NCI-H1930 (cell line): ENCODE measurements around the gene RBM4B.
"Not testable (repeated sequence)": the region's sequence is repeated elsewhere in the genome, so short reads cannot be mapped to it uniquely, and the experiment has no call there.

Experiments
- DNase-seq, 2 experiments: peaks; one replicate each; lab custom pipeline; 2025; lab: John Stamatoyannopoulos, UW

Gene RBM4B

DNA sequence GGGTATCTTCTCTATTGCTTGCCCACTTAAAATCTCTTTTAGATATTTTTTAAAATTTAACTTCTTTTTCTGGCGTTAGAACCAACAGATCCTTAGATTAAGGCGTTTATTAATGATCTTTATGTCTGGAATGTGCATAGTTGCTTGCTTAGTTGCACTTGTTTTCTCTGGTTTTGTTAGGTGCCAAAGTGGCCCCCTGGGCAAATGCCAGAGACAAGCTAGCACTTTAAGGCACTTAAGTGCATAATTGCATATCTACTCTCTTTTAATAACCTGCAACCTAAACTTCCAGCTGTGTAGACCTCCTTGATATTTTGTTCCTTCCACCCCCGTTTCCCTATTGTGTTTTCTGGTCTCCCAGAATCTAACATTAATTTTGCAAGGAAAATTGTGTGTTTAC, 35.9 kb downstream of the RBM4B start:
- DNase-seq: no peak

DNA sequence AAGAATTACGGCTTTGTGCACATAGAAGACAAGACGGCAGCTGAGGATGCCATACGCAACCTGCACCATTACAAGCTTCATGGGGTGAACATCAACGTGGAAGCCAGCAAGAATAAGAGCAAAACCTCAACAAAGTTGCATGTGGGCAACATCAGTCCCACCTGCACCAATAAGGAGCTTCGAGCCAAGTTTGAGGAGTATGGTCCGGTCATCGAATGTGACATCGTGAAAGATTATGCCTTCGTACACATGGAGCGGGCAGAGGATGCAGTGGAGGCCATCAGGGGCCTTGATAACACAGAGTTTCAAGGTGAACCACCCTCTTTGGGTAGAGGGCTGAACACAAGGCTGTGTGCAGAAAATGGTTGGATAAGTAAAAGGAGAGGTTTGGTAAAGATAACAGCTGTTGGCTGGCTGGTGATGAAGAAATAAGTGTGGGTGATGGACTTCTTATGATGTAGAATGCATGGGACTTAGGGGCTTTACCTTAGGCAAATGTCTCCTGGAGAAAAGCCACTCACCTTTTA, 37.8 kb downstream of the RBM4B start:
- DNase-seq: not testable (repeated sequence)

DNA sequence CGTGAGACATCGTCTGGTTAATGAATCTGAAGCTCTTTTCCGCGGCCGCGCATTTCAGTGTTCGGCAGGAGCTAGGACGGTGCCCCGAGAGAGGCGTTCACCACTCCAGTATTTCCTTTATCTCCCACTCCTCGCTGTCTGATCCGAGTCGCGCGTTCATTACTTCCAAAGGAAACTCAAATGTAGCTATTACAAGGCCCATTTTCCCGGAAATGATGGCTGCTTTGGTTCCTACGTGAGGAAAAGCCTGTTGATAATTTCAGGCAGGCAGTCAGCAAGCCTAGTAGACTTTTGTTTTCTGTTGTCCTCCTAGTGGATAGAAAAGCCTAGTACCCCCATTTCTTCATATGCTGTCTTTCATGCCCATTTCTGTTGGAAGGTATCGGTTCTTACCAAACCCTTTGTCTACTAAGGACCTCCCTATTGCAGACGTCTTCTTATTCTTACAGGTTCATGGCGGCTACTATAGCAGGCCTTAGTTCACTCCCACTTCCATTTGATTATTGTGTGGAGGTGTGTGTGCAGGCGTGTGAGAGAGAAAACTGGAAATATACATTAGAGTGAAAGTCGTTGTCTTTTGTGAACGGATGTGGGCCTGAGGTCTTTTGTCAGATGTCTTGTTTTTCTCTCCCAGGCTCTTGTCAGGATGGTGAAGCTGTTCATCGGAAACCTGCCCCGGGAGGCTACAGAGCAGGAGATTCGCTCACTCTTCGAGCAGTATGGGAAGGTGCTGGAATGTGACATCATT, 38.4 kb downstream of the RBM4B start:
- DNase-seq: no peak

DNA sequence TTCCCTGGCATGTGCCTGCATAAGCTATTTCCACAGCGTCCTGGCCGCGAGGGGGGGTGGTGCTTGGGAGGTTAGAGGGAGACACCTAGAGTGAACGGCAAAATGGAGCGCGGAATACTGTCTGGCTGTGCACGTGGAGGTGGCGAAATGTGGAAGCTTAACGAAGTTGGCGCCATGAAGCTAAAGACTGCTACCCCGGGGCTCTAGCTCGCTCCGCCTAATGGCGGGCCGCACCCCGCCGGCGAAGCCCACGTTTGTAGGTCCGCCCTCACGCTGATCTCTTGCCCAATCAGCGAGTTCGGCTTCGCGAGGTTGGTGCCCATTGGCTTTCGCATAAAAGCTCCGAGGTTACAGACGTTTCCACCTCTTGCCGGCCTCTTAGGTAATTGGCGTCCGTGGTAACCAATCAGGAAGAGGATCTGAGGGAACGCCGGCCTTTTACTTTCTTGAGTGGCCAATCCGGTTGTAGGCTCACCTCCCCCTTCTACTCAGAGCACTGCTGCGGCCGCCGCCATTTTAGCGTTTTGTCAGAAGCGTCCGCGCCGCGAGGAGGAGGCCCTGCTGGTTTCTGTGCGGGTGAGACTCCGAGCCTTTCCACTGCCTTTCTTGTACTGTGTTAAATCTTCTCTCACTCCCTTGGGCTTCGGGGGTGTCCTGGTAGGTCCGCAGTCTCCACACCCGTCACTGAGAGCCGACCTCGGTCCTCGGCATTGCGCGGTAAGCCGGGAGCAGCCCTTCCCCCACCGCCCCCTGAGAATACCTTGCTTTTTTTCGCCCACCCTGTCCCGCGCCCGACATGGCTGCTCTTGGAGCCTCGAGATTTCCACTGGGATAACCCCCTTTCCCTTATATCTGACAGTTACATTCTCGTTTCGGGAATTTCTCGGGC, 39.3 kb downstream of the RBM4B start, which contains the start of gene RBM4:
Gene RBM4 (plus strand): TSS at position 527 of the 889 bp plus-strand sequence. CDS start 1,009 bp downstream, outside the sequence.
- DNase-seq: peak; percentile 99

DNA sequence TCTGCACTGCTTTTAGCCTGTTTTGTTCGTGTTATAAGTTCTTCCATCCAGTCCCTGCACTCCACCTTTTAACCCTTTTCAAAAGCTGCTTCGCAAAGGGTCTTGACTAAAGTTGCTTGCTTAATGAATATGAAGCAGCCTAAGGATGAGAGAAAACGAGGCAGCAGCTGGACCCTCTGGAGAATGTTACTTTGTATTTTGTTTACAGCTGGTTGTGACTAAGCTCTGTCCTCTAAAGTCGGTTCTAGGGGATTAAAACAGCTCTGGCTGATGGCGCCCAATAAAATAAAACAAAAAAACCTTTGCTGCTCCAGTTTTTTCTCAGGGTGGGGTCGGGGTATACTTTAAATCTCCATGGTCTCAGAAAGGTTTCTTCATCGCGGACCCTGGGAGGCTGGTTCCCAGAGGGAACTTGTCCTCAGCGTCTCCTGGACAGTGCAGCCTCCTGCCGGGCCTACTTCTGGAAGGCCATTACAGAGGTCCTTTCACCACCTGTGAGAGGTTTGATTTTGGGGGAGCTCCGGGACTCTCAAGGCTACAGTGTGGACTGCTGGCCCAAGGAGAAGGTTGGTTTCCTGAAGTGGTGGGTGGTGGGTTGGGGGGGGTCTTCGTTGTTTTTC, 40.0 kb downstream of the RBM4B start:
- no peak for DNase-seq

DNA sequence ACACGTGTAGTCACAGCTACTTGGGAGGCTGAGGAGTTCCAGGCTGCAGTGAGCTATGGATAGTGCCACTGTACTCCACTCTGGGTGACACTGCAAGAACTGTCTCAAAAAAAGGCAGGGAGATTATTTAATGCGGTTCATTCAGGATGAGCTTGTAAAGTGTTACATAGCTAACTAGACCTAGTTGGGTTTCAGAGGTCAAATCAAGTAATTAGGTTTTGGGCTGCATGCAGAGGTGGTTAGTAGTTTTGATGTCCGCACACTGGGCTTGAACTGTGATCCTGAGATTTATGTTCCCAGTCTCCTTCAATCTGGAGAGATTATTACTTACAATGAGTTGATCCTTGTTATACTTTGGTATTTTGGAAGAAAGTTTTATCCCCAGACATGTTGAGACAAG, 41.3 kb downstream of the RBM4B start:
- DNase-seq: no peak

DNA sequence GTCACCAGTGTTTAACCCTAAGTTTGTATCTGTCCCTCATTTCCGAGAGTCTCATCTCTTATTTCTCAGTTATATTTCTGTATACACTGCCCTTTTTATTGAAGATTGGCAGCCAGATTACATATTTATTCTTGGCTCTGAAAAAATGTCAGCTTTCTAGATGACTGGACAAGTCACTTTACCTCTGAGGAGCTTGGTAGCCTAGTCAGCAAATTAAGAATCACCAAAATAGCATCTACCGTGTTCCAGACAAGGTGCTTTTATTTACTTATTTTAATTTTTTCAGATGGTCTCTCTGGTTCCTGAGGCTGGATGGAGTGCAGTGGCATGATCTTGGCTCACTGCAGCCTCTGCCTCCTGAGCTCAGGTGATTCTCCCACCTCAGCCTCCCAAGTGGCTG, 44.7 kb downstream of the RBM4B start:
- no peak for DNase-seq

DNA sequence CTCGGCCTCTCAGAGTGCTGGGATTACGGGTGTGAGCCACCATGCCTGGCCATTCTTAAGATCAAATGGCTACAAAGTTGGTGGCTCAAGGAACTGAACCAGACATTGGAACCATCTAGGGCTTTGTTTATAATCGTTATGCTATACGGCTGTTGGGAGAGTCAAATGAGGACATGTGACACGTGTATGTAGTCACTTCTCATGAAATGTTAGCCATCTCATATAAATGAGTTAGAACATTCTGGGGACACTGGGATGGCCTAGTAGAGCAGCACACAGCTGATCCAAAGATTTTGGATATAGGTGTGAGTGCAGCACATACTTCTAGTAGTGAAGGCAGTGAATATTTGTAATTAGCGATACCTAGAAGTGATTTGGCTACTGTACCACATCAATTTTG, 45.8 kb downstream of the RBM4B start:
- DNase-seq: no peak

DNA sequence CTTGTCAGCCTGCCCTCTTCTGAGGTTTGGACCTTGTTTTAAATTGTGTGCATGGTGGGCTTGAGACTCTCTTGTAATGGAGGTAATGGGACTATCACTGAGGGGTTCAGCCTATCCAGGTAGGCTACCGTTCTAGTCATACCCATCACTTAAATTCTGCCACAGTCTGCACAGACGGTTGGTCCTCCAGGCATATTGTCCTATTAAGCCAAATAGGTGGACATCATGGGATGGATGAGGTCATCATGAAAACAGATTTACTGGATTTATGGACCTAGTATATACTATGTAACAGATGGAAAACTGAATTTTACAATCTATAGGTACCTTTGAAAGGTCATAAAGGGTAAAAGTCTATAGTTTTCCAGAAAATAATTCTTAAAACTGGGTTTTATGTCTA, 48.3 kb downstream of the RBM4B start:
- no peak for DNase-seq

DNA sequence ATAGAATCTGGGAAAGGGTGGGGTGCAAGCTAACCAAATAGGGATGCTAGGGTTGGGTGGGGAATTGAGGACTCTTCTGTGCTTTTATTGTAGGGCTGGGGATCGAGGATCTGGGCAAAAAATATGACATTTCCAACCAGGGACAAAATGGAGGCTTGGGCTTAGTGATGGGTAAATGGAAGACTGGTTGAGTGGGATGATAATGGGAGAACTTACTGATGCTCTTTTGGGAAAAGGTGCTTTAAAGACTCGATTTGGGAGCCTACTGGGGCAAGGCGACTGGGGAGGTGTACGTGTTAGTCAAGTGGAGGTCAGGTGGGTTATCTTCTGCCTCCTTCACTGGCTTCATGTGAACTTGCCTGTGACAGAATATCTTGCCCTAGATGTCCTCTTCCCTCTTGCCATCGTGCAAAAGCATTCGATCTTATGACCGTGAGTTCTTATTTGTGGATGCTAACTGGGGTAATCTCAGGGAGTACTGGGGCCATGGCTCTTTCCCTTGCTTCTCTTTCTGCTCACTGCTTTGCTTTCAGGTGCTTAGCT, 49.6 kb downstream of the RBM4B start:
- no peak for DNase-seq

DNA sequence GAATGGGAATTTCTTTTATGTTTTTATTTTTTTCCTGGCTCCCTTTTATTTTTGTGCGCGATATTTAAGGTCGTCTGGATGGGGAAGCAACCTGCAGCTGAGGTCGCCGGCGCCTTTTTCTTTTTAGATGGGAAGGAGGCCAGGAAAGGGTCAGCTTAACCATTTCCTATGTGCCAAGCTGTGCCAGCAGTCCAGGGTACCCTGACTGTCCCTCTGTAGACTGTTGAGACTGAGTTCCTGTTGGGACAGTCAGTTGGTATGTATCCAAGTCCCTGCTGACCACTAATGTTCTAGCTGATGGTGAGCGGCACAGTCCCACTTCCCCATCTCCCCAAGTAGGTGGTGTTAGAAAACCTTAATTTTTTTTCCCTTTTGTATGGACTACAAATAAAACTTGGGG, 50.8 kb downstream of the RBM4B start:
- no peak for DNase-seq

DNA sequence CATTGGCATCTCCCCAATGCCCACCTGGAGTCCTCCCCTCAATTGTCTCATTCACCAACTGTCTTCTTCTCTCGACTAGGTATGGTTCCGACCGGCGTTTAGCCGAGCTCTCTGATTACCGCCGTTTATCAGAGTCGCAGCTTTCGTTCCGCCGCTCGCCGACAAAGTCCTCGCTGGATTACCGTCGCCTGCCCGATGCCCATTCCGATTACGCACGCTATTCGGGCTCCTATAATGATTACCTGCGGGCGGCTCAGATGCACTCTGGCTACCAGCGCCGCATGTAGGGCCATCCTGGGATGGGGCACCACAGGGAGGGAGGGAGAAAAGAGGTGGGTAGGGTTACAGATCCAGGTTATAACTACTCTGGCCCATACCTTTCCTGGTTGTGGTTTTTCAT, 51.3 kb downstream of the RBM4B start:
- no peak for DNase-seq

DNA sequence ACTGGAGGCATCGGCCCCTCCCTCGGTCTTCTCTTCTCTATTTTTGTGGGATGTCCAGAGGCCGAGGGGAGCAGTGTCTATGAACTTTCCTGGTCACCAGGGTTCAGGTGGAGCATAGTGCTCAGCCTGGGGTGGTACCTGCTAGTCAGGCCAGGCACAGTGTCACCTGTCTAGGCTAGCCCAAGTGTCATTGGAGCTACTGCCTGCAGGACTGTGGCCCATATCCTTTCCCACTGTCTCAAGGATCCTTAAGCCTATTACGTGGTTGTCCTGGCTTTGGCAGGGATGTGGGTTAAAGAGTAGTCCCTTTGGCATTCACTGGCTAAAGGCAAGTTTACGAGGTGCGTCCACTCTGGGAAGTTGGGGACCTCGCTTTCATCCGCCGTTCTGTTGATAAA, 51.9 kb downstream of the RBM4B start:
- DNase-seq: no peak

DNA sequence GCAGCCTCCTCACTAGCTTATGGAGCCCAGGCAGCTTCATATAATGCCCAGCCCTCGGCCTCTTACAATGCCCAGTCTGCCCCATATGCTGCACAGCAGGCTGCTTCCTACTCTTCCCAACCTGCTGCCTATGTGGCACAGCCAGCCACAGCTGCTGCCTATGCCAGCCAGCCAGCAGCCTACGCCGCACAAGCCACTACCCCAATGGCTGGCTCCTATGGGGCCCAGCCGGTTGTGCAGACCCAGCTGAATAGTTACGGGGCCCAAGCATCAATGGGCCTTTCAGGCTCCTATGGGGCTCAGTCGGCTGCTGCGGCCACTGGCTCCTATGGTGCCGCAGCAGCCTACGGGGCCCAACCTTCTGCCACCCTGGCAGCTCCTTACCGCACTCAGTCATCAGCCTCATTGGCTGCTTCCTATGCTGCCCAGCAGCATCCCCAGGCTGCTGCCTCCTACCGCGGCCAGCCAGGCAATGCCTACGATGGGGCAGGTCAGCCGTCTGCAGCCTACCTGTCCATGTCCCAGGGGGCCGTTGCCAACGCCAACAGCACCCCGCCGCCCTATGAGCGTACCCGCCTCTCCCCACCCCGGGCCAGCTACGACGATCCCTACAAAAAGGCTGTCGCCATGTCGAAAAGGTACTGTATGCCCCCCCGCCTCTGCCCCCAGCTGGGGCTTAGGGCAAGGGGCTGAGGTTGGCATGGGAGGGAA, 52.5 kb downstream of the RBM4B start:
- DNase-seq: no peak

DNA sequence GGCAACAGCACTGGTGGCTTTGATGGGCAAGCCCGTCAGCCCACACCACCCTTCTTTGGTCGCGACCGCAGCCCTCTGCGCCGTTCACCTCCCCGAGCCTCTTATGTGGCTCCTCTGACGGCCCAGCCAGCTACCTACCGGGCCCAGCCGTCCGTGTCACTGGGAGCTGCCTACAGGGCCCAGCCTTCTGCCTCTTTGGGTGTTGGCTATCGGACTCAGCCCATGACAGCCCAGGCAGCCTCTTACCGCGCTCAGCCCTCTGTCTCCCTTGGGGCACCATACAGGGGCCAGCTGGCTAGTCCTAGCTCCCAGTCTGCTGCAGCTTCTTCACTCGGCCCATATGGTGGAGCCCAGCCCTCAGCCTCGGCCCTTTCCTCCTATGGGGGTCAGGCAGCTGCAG, 53.2 kb downstream of the RBM4B start:
- DNase-seq: no peak

DNA sequence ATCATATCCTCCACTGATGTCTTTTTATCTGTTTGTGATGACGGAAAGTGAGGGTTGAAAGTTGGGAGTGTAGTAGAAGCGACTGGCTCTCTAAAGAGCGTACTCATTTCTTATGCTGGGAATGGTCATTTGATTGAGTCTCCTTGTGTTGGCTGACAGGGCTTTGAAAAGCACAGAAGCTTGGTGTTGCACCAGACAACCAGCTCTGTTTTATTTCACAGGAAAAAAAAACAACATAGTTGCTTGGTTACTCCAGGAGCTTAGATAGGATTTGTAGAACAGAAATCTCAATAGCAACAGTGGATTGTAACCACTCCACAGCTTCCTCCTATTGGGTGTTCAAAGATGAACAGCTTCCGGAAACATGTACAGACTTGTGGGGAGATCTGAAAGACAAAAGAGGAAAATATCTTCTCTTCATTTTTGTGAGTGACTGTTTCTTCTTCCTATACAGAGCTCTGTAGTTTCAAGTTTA, 58.6 kb downstream of the RBM4B start:
- DNase-seq: no peak

DNA sequence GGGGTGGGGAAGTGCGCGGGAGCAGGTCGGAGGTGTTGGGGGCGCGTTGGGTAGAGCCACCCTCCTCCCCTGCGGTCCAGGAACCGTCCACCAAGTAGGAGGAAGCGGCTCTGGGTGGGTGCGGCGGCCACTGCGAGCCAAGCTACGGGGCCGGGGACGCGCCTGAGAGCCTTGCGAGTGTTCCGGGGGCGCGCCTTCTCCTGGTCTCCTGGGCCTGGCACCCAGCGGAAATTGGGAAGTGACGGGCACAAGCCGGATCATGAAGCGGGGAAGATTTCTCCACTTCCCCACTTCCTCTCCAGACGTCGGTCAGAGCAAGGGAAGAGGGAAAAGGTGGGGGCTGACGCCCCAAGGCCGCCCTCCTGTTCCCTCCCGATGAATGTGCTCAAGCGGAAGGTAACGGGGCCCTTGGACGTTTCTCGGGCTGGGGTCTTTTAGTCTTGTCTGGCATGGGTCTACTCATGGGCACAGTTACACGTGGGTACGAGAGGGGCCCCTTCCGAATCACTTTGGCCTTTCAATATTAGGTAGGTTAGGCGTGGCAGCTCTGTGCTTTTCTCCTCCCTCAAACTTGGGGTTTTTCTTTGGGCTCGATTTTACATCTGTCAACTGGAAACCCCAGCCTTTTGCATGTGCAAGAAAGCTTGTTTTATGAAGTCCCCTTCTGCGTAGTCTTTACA, 60.4 kb downstream of the RBM4B start:
- no peak for DNase-seq

DNA sequence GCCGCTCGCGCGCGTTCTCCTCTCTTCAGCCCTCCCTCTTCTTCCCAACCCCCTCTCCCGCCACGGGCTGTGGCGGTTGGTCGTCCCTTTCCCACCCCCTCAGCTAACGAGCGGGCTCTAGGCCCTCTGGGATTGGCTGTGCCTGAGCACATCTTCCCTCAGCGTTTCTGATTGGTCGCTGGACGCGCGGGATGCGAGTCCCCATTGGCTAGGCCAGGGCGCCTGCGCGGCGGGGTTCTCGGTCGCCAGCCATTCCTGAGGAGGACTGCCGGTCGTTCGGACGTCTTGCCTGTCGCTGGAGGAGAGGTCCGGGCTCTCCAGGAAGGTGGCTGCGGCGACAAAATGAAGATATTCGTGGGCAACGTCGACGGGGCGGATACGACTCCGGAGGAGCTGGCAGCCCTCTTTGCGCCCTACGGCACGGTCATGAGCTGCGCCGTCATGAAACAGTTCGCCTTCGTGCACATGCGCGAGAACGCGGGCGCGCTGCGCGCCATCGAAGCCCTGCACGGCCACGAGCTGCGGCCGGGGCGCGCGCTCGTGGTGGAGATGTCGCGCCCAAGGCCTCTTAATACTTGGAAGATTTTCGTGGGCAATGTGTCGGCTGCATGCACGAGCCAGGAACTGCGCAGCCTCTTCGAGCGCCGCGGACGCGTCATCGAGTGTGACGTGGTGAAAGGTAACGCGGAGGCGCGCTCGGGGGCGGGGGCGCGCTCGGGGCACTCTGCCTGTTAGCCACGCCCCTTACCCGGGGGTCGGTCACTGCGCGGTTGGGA, 61.1 kb downstream of the RBM4B start, which contains the start of gene RBM14:
Gene RBM14 (plus strand): TSS at position 252 of the 776 bp plus-strand sequence. CDS start 91 bp downstream, at position 343.
- DNase-seq: peak; percentile 97 to 98
